Activated CD4-positive, alpha-beta T cell treated with anti-CD3 and anti-CD28 coated beads, Interleukin-10, Interleukin-2, amounts not matched to agents 100 ng/mL and 50 ng/mL, durations not matched to agents 16 hours and 8 hours (primary cell): ENCODE results near the gene NOL12.
"Not testable (repeated sequence)": the region's sequence is repeated elsewhere in the genome, so short reads cannot be mapped to it uniquely, and the experiment has no call there.

Experiments used
- DNase-seq: peaks from one replicate; pipeline ENCODE4 v3.0.0-alpha.2; 2020

Gene NOL12

GRCh38 chr22:37686002-37686982 lies at the start of gene NOL12:
Gene NOL12 (plus strand): TSS chr22:37686343. CDS start chr22:37686393, 50 bp downstream.
- peak; percentile 86 for DNase-seq

DNA sequence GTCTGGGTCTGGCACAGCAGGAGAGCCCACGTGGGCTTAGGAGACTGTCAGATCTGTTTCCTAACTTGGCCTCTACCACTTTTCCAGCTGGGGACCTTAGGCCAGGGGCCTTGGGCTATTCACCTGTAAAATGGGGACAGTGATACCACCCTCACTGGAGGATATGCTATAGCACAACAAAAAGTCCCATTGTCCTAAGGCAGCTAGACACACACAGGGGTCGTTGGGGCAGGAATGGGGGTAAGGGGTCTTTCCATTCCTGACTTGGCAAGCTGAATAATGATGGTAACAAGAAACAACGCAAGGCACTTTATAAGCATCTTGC lies 49.2 kb upstream of the NOL12 start:
- no peak for DNase-seq

DNA sequence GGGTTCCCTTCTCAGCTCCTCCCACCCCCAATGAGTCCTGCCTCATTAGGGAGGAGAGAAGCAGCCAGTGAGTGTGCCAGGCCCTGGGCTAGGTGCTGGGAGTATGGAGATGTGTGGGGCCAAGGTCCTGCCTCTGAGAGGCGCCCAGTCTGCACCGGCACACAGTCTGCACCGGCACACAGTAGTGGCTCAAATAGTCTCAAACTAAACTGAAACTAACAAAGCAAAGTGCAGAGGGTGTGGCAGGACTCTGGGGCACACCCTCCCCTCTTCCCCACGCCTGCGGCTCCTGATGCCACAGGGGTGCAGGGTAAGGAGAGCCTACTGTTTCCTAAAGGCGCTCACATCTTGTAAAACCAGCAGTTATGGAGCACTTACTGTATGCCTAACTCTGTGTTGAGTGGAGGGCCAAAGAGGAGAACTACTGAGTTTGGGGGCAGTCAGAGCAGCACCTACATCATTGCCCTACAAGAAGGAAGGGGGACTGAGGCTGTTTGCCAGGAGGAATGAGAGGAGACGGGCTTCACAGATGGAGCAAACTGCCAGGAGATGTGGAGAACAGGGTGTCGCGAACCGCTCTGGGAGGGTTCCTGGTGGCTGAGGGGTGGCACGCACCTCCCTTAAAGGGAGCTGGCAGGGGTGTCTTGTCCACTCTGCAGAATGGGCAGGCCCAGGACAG lies 47.6 kb upstream of the NOL12 start:
- peak; percentile 67 for DNase-seq

GRCh38 chr22:37639070-37639760 lies 46.9 kb upstream of the NOL12 start, which contains the start of gene SH3BP1:
Gene SH3BP1 (plus strand): TSS chr22:37639669. CDS start chr22:37639788, 119 bp downstream.
- peak; percentile 68 for DNase-seq

- DNase-seq: peak; percentile 31
Measured at GRCh38 chr22:37639771-37640590, 46.2 kb upstream of the NOL12 start.

GRCh38 chr22:37640591-37641560 lies 45.3 kb upstream of the NOL12 start:
- no peak for DNase-seq

DNA sequence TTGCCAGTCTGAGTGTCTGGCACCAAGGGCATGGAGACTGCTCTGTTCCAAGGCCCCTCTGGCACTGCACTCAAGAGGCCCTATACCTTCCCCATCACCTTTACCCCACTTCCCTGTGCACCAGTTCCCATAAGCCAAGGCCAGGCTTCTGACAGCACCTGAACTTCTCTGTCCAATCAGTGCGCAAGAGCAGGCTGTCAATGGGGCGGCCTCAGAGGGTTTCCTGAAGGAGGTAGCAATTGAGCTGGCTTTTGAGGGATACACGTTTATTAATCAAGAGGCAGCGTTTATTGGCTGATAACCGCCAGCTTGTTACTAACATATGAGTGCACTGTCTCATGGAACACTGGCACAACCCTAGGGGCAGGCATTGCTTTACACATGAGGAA lies 44.6 kb upstream of the NOL12 start:
- no peak for DNase-seq

DNA sequence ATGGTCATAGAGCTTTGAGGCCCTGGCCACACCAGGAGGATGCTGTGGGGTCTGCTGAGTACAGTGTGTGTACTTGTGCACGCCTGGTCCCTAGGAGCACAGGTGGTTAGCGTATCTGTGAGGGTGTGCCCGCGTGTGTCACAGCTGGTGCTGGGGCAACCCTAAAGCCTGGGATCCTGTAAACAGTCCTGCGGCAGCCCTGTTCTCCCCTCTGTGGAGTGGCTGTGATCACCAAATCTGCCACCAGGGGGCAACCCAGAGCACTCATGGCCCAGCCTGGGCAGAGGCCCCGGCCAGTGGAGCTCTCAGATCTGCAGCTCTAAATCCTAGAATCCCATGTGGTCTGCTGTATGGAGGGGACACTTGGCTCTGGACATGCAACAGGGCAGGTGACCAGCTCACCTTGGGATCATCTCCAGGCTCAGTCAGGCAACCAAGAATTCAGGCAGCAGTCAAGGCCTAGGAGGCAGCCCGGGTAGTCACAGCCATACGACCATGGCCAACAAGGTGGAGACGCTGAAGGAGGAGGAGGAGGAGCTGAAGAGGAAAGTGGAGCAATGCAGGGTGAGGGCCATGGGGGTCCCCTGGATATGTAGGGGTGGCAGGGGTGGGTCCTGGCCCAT lies 42.8 kb upstream of the NOL12 start:
- DNase-seq: peak; percentile 89

GRCh38 chr22:37647317-37647716 lies 38.8 kb upstream of the NOL12 start:
- no peak for DNase-seq

DNA sequence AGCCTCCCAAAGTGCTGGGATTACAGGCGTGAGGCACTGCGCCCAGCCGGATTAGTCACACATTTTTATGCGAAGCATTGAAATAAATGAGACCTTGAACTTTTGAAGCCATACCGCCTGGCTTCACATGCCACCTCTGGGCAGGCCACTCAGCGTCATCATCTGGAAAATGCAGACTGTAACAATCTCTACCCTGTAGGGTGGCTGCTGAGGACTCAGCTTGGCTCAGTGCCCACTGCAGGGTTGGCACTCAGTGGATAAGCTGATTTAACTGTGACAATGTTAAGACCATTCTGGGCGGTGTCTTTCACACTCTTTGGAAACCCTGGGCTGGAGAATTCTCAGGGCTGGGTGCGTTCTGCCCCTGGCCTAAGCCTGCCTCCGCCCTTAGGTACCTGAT lies 38.2 kb upstream of the NOL12 start:
- no peak for DNase-seq

DNA sequence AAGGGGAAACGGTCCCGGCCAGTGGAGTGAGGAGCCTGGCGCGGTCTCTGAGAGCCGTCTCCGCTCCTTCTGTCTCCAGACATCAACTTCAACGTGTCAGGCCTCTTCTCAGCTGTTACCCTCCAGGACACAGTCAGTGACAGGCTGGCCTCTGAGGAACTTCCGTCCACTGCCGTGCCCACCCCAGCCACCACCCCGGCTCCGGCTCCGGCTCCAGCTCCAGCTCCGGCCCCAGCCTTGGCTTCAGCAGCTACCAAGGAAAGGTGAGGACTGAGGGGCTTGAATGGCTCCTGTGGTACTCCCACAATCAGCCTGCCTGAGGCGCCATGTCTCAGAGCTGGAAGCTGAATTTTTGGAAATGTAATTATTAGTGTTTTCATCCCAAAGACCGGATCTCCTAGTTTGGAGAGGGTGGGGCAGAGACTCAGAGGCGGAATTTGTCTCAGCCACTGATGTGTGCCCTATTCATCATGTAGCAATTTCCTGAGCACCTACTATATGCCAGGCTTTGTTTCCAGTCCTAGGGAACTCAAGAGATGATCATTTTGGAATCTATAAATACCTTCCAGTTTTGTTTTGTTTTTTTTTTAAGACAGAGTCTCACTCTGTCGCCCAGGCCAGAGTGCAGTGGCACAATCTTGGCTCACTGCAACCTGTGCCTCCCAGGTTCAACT lies 35.5 kb upstream of the NOL12 start:
- DNase-seq: no peak

GRCh38 chr22:37654563-37655251 lies 31.4 kb upstream of the NOL12 start:
- DNase-seq: no peak

DNA sequence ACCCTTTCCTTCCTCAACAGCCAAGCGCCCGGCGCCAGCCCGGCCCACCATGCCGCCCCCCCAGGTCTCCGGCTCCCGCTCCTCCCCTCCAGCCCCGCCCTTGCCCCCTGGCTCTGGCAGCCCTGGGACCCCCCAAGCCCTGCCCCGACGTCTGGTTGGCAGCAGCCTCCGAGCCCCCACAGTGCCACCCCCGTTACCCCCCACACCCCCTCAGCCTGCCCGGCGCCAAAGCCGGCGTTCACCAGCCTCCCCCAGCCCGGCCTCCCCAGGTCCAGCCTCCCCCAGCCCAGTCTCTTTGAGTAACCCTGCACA lies 30.9 kb upstream of the NOL12 start:
- DNase-seq: no peak

DNA sequence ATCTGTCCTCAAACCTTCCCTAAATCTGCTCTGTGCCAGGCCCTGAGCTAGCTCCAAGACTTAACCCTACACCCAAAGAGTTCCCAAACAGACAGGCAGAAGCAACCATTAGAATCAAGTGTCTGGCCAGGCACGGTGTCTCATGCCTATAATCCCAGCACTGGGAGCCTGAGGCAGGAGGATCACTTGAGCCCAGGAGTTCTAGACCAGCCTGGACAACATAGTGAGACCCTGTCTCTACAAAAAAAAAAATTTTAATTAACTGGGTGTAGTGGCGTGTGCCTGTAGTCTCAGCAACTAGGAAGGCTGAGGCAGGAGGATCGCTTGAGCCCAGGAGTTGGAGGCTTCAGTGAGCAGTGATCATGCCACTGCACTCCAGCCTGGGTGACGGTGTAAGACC lies 29.6 kb upstream of the NOL12 start:
- not testable (repeated sequence) for DNase-seq

DNA sequence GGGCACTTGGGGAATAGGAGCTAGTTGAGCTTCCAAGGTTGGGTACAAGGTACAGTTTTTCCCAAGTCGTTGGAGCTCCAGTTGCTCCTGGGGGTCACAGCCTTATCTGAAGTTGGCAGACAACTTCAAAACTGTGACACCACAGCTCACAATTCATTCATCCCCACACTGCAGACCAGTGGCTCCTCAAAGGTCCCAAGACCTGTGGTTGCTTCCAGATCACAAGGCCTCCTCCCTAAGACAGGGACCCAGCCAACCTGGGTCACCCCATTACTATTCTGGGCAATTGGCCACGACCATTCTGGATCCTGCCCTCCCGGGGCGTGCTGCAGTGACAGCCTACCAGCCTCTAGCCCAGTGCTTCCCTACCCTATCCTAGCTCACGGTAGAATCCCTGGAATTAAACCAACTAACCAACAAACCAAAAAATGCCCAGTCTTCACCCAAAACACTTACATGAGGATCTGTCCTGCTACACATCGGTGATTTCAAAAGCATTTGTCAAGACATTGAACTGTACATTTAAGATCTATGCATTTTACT lies 28.5 kb upstream of the NOL12 start:
- DNase-seq: no peak

DNA sequence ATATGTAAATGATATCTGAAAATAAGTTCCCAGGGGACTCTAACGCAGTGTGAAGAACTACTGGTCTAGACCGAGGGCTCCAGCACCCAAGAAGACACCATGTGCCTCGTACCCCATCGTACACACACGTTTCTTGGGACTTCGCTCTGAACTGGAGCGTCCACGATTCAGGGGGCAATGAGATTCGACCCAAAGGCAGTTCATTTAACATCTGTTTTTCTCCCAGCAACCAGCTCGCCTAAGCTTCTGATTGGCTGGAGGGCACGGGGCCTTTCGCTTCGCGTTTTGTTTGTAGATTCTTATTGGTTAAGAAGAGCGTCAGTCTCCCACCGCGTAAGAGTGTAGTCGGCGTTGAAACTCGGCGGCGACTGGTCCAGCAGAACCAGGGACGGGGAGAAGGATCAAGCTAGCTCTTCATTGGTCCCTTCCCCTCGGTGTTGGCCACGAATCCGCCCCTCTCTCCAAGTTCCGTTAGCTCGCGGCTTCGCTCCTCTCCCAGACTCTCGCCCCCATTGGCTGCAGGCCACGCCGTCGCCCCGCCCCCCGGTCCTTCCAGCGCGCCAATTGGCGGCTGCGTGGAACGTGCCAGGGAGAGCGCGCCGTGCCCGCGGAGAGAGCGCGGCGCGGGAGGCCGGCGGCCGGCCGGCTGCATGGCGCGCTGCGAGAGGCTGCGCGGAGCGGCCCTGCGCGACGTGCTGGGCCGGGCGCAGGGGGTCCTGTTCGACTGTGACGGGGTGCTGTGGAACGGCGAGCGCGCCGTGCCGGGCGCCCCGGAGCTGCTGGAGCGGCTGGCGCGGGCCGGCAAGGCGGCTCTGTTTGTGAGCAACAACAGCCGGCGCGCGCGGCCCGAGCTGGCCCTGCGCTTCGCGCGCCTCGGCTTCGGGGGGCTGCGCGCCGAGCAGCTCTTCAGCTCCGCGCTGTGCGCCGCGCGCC lies 27.7 kb upstream of the NOL12 start, which contains the start of gene PDXP:
PDXP (plus strand) TSS at position 591 of the 933 bp plus-strand sequence; CDS start at position 651, 60 bp downstream.
- DNase-seq: peak; percentile 99

- peak; percentile 51 for DNase-seq
Measured at GRCh38 chr22:37659066-37659896, 26.9 kb upstream of the NOL12 start.
